LoVo (cell line): ENCODE data around the gene OR2V1.
"Not testable (repeated sequence)": the region's sequence is repeated elsewhere in the genome, so short reads cannot be mapped to it uniquely, and the experiment has no call there.

Experiments
- DNase-seq: peaks from one replicate; pipeline ENCODE4 v3.0.0-alpha.2; 2016; ENCODE audit warnings: low spot score

Gene OR2V1, protein sequence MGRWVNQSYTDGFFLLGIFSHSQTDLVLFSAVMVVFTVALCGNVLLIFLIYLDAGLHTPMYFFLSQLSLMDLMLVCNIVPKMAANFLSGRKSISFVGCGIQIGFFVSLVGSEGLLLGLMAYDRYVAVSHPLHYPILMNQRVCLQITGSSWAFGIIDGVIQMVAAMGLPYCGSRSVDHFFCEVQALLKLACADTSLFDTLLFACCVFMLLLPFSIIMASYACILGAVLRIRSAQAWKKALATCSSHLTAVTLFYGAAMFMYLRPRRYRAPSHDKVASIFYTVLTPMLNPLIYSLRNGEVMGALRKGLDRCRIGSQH

DNA sequence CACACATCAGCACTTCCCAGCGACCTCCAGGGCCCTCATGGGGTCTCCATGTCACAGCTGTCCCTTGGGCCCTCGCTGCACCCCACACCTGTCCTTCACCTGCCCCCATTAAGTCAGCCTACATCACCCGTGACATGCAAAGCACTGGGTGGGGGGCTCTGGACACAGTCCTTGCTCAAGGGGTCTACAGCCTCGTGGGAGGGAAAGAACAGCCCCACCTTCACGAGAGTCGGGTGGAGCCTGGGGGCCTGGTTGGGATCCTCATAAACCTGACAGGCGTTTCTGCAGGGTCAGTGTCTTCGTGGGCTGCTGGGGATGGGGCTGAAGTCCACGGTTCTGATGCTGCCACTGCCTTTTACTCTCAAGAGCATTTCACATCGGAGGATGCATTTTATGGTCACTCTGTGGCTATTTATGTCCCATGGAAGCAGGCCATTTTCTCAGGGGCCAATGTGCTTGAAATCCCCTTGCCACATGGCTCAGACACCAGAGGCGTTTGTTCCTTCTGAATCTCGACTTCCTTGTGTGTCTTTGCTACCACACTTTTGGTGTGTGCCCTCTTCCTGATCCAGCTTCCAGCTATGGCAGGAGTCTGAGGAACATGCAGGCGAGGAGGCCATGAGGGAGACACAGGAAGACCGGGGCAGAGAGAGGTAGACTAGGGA lies at the start of gene OR2V1:
Gene OR2V1, minus strand, starts transcription at position 338 of the 665 bp plus-strand sequence. CDS start 5,865 bp downstream, outside the sequence.
- DNase-seq, result no peak

DNA sequence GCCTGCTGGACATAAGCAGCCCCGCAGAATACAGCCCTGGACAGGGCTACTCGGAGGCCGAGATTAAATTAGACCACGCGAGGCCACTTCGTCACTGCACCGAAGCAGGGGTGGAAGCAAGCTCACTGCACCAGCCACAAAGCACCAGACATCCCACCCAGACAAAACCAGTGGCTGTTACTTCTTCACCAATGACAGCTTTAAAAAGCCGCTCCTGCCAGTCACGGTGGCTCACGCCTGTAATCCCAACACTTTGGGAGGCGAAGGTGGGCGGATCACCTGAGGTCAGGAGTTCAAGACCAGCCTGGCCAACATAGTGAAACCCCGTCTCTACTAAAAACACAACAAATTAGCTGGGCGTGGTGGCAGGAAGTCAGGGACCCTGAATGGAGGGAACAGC lies 46.6 kb upstream of the OR2V1 start:
- not testable (repeated sequence) for DNase-seq

DNA sequence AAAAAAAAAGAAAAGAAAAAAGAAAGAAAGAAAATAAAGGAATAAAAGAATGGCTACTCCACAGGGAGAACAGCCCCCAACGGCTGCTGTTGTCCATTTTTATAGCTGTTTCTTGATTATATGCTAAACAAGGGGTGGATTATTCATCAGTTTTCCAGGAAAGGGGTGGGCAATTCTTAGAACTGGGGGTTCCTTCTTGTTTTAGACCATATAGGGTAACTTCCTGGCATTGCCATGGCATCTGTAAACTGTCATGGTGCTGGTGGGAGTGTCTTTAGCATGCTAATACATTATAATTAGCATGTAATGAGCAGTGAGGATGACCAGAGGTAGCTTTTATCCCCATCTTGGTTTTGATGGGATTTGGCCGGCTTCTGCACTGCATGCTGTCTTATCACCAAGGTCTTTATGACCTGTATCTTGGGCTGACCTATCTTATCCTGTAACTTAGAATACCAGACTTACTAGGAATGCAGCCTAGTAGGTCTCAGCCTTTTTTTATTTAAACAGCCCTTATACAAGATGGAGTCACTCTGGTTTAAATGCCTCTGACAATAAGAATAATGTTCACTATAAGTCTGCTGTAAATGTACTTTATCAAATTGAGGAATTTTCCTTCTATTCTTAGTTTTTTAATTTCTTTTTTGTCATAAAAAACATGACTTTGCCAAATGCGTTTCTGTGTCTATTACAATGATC lies 45.4 kb upstream of the OR2V1 start:
- no peak for DNase-seq

DNA sequence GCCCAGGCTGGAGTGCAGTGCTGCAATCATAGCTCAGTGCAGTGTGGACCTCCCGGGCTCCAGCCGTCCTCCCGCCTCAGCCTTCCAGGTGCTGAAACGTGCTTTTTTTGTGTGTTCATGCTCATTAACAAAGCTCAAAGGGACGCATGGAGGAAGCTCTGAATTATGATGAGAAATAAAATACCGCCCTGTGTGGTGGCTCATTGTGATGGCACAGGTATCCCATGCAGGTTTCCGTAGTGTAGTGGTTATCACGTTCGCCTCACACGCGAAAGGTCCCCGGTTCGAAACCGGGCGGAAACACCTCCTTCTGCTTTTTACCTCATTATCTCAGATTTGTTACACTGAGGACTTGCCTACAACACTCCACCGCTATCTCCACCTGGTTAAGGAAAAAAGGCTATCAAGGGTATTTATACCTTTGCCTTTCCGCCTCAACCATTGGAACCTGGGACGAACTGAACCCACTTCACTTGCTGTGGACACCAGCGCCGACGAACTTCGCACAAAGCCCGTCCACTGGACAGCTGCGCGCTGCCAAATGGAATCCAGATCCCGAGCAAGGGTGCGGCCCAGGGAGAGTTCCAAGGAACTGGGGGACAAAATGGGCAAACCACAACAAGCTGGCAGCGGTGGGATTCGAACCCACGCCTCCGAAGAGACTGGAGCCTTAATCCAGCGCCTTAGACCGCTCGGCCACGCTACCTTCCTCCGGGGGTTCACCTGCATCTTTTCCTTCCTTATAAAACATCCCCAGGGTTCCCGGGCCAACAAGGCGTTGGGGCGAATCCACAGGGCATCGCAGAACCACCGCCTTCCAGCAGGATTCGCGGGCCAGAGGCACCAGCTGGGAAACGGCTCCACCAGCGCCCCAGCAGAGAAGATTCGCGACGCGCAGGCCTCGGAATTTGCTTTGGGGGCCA lies 42.7 kb upstream of the OR2V1 start:
- DNase-seq, result peak; percentile 72

DNA sequence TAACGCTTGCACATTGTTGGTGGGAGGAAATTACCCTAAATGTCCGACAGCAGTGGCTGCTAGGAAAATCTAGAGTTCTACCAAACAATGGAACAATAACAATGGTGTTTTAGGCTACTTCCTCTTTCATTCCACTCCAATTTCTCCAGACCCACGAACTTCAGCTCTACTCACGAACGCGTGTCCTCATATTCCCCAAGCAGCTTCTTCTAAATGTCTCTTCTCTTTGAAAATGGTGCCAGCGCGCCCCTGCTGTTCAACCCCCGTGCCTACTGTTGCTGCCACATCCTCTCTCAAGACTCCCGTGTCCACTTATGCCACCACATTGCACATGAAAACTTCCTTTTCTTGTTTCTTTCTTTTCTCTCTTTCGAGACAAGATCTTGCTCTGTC lies 42.1 kb upstream of the OR2V1 start:
- peak; percentile 47 for DNase-seq

DNA sequence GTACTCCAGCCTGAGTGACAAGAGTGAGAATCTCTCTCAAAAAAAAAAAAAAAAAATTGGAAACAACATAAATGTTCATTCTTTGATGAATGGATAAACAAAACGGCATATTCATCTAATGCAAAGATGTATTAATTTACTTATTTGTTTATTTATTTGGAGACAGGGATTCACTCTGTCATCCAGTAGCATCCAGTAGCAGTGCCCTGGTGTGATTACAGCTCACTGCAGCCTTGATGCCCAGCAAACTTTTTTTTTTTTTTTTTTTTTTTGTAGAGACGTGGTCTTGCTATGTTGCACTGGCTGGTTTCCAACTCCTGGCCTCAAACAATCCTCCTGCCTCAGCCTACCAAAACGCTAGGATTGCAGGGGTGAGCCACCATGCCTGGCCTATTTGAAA lies 40.8 kb upstream of the OR2V1 start:
- no peak for DNase-seq

DNA sequence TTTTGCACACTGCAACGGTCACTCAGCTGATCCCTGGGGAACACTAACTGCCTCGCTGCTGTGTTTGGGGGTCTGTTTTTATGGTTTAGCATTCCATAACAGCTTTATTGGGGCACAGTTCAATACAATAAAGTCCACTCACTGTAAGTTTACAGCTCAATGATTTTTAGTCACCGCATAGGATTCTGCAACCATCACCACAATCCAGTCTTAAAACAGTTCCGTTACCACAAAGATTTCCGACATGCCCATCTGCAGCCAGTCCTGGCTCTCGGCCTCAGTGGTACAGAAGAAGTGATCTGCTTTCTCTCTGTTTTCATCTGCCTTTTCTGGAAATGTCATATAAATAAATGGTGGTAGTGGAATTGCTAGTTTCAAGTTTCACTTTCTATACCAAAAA lies 40.0 kb upstream of the OR2V1 start:
- no peak for DNase-seq

DNA sequence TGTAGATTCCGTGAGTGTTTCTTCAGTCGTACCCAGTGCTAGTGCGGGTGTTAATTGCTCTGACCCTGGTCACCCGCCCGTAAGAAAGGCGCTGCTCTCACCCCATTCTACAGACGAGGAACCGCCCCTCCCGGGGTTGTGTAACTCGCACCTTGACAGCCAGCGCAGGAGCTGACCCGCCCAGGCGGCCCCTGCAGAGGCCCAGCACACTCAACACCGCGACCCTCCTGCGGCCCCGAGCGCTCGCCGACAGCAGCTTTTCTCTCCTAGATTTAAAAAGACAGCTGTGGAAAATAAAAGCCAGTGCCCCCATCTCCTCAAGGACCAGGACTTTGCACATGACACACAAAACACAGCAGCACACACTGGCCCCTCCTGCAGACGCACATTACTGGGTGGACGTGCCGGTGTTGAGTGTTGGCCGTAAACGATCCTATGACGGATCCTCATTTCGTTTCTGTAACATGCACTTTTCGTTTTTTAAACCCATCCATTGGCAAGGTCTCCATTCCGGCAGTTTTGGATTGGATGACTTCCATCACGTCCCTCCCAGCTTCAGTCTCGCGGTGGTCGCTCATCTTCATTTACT lies 39.4 kb upstream of the OR2V1 start:
- no peak for DNase-seq

DNA sequence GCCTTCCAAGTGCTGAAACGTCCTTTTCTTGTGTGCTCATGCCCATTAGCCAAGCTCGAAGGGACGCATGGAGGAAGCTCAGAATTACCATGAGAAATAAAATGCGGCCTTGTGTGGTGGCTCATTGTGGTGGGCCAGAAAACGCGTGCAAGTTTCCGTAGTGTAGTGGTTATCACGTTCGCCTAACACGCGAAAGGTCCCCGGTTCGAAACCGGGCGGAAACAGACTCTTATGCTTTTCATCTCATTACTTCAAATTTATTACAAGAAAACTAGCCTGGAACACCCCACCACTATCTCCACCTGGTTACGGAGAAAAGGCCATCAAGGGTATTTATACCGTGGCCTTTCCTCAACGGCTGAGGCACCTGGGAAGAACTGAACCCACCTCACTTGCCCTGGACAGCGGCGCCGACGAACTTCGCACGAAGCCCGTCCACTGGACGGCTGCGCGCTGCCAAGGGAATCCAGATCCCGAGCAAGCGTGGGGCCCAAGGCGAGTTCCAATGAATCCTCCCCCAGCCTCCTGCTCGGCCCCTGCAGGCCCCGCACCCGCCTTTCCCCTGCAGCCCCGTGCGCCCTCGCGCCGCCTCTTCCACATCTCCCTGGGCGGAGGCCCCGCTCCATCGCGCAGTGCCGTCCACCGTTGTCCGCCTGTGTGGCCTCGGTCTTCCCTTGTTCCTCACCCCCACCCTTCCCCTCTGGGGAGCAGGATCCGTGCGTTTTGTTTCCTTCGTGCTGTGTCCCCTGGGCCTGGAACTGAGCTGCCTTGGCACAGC lies 38.7 kb upstream of the OR2V1 start:
- DNase-seq, result not testable (repeated sequence)

DNA sequence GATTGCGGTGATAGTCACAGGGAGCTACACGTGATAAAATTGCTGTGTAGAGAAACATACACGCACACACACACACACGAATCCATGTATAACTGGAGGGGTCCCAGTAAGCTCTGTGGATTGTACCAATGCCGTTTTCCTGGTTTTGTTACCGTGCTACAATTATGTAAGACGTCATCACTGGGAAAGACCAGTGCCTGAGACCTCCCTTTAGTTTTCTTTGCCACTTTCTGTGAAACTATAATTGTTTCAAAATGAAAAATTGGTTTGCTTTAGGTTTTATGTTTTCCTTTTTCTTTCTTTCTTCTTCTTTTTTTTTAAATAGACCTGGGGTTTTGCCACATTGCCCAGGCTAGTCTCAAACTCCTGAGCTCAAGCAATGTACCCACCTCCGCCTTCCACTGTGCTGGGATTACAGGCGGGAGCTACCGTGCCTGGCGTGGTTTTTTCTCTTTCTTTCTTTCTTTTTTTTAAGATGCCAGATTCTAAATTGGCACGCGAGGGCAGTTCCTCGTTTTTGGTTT lies 37.7 kb upstream of the OR2V1 start:
- no peak for DNase-seq

DNA sequence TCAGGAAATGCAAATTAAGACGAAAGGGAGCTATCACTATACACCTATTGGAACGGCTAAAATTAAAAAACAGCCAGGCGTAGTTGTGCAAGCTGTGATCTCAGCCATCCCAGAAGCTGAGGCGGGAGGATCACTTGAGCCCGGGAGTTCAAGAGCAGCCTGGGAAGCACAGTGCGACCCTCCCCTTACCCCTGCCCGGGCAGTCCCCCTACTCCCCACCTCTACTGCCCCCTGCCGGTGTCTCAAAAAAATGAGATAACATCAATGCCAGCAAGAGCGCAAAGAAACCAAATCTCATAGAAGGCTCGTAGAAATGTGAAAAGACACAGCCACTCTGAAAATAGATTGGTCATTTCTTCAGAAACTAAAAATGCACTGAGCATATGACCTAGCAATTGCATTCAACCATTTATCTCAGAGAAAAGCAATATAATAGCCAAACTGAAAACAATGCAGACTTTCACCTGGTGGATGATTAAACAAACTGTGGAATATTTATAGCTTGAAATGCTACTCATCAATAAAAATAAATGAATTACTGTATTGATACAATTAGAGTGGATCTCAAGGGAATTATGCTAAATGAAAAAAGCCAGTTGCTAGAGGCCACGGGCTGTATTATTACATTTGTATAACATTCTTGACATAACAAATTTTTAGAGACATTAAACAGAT lies 37.0 kb upstream of the OR2V1 start:
- no peak for DNase-seq

DNA sequence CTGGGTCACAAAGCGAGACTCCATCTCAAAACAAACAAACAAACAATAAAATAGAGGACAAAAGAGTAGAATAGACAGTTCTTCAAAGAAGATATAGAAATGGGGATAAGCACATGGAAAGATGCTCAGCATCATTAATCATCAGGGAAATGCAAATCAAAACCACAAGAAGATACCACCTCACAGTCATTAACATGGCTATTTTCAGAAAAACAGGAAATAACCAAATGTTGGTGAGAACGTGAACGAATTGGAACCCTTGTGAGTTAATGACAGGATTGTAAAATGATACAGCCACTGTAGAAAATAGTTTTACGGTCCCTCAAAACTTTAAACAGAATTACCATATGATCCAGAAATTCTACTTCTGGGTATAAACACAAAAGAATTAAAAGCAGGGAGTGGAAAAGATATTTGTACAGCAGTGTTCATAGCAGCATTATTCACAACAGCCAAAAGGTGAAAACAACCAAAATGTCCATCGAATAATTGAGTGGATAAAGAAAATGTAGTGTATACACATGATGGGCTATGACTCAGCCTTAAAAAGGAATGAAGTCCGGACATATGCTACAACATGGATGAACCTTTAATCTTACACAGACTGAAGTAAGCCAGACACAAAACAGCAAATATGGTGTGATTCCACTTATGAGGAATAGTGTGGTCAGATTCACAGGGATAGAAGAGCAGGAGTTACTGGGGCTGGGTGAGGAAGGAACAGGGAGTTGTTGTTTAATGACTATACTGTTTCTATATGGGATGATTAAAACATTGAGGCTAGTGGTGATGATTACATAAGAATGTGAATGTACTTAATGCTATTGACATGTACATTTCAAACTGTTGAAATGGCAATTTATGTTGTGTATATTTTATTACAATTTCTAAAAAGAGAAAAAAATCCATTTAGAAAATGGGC lies 36.1 kb upstream of the OR2V1 start:
- DNase-seq, result no peak

DNA sequence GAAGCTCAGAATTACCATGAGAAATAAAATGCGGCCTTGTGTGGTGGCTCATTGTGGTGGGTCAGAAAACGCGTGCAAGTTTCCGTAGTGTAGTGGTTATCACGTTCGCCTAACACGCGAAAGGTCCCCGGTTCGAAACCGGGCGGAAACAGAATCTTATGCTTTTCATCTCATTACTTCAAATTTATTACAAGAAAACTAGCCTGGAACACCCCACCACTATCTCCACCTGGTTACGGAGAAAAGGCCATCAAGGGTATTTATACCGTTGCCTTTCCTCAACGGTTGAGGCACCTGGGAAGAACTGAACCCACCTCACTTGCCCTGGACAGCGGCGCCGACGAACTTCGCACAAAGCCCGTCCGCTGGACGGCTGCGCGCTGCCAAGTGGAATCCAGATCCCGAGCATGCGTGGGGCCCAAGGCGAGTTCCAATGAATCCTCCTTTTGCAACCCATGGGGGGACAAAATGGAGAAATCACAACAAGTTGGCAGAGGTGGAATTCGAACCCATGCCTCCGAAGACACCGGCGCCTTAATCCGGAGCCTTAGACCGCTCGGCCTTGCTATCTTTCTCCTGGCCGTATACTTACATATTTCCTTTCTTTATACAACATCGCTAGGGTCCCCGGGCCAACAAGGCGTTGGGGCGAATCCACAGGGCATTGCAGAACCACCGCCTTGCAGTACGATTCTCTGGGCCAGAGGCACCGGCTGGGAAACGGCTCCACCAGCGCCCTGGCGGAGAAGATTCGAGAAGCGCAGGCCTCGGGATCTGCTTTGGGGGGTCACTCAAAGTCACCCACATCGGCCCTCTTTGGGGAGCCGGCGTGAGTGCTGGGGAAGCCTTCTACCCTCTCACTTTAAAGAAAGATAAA lies 33.3 kb upstream of the OR2V1 start:
- no peak for DNase-seq

DNA sequence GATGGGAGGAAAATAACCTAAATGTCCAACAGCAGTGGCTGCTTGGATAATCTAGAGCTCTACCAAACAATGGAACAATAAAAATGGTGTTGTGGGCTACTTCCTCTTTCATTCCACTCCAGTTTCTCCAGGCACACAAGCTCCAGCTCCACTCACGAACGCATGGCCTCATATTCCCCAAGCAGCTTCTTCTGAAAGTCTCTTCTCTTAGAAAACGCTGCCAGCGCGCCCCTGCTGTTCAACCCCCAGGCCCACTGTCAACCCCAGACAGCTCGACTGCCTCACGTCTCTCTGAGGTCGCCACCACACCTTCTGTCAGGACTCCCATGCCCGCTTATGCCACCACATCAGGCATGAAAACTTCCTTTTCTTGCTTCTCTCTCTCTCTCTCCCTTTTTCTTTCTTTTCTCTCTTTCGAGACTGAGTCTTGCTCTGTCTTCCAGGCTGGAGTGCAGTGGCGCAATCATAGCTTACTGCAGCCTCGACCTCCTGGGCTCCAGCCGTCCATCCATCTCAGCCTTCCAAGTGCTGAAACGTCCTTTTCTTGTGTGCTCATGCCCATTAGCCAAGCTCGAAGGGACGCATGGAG lies 32.6 kb upstream of the OR2V1 start:
- DNase-seq, result no peak

DNA sequence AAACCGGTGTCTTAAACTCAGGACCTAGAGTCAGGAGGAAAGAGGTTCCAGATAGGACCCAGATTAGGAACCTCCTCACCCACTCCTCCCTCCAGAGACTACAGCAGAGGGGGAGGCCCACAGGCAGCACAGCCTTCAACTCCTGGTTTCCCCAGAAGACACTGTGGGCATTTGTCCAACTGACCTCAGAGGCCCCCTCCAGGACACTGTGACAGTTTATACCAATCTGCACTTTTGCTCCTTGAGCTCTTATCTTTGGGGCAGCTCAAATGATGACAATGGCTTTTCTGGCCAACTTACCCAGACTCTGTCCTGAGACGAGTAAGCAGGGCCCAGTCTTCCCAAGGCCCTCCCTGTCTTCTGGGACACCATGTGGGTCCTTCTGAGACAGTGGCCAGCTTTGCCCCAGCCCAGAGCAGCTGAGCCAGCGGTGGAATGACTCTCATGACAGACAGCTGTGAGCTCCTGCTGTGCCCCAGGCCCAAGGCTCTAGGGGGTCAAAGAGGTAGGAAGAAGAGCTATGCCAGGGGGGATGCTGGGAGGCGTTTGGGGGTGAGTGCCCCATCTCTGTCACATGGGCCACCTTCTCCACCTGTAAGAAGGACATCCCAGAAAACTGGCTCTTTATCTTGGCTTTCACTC lies 30.7 kb upstream of the OR2V1 start:
- no peak for DNase-seq

DNA sequence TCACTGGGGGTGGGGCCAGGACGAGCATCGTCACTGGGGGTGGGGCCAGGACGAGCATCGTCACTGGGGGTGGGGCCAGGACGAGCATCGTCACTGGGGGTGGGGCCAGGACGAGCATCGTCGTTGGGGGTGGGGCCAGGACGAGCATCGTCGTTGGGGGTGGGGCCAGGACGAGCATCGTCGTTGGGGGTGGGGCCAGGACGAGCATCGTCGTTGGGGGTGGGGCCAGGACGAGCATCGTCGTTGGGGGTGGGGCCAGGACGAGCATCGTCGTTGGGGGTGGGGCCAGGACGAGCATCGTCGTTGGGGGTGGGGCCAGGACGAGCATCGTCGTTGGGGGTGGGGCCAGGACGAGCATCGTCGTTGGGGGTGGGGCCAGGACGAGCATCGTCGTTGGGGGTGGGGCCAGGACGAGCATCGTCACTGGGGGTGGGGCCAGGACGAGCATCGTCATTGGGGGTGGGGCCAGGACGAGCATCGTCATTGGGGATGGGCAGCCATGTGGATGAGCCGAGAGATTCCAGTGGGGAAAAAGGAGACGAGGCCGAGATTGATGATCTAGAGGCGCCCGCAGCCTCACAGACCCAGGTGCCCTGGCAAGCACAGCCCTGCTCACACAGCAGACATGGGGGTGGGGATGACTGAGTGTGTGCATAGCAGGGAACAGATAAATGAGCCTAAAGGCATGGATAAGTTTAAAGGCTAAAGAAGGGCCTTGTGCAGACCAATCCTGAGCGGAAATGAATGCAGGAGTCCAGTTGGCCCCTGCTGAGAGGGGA lies 30.0 kb upstream of the OR2V1 start:
- DNase-seq, result peak; percentile 22
